DOHH2 (cell line): ENCODE results near the gene BICRA.

Experiments used
- H3F3A ChIP-seq: fragments of 200-600 bp; sonication (generic), shearing (Covaris generic); 2 replicates; pipeline ENCODE4 v1.6.0; 2016; ENCODE audit warnings: antibody characterized with exemption, mild to moderate bottlenecking; ENCODE audit not compliant: control insufficient read depth, insufficient read depth
- H3K27ac ChIP-seq: fragments of 200-600 bp; sonication (generic); 2 replicates; pipeline ENCODE4 v1.5.1; 2014; ENCODE audit warnings: low read depth, mild to moderate bottlenecking, low read length, moderate library complexity
- H3K27me3 ChIP-seq: fragments of 200-600 bp; sonication (generic); 2 replicates; pipeline ENCODE4 v1.6.1; 2014; ENCODE audit warnings: mild to moderate bottlenecking, low read length, mixed read lengths; ENCODE audit not compliant: control insufficient read depth
- H3K36me3 ChIP-seq: fragments of 200-600 bp; sonication (generic); 2 replicates; pipeline ENCODE4 v1.6.1; 2014; ENCODE audit warnings: mild to moderate bottlenecking, low read length, moderate library complexity, mixed read lengths; ENCODE audit not compliant: control insufficient read depth
- H3K4me1 ChIP-seq: fragments of 200-600 bp; sonication (generic); 2 replicates; pipeline ENCODE4 v1.6.1; 2014; ENCODE audit warnings: mild to moderate bottlenecking, low read length, mixed read lengths; ENCODE audit not compliant: control insufficient read depth
- H3K4me2 ChIP-seq: fragments of 200-600 bp; sonication (generic); 2 replicates; pipeline ENCODE4 v1.6.0; 2014; ENCODE audit warnings: mild to moderate bottlenecking, low read length, moderate library complexity
- H3K4me3 ChIP-seq: fragments of 200-600 bp; sonication (generic); 2 replicates; pipeline ENCODE4 v1.5.1; 2014; ENCODE audit warnings: mild to moderate bottlenecking, low read length, mixed read lengths
- H3K79me2 ChIP-seq: fragments of 200-600 bp; sonication (generic); 2 replicates; pipeline ENCODE4 v1.6.1; 2014; ENCODE audit warnings: mild to moderate bottlenecking, low read length, mixed read lengths; ENCODE audit not compliant: control insufficient read depth
- H3K9me2 ChIP-seq: fragments of 200-600 bp; sonication (generic); replicated peaks from 2 replicates; pipeline ENCODE4 v1.6.1; 2014; ENCODE audit warnings: mild to moderate bottlenecking, low read length, mixed read lengths; ENCODE audit not compliant: control insufficient read depth
- H3K9me3 ChIP-seq: fragments of 200-600 bp; sonication (generic); 2 replicates; pipeline ENCODE4 v1.6.1; 2014; ENCODE audit warnings: antibody characterized with exemption, low read length, mixed read lengths; ENCODE audit not compliant: control insufficient read depth, insufficient read depth
- H4K20me1 ChIP-seq: fragments of 200-600 bp; sonication (generic); 2 replicates; pipeline ENCODE4 v1.6.0; 2014; ENCODE audit warnings: low read depth, mild to moderate bottlenecking, antibody characterized with exemption, low read length, moderate library complexity; ENCODE audit not compliant: control insufficient read depth, insufficient read depth
- CTCF ChIP-seq: fragments of 200-600 bp; sonication (generic); IDR thresholded peaks from one replicate; pipeline ENCODE4 v1.5.1; 2014; ENCODE audit warnings: antibody characterized with exemption, mild to moderate bottlenecking, low read depth, low read length; ENCODE audit not compliant: poor library complexity, severe bottlenecking
- EZH2phosphoT487 ChIP-seq: fragments of 200-600 bp; sonication (generic); IDR thresholded peaks from 2 replicates; pipeline ENCODE4 v1.6.1; 2017; ENCODE audit warnings: borderline replicate concordance, mild to moderate bottlenecking, antibody characterized with exemption, low read length, moderate library complexity, mixed read lengths

The BICRA gene

GRCh38 chr19:47671499-47671898, 62.6 kb downstream of the BICRA start:
- no peaks in the 10 kb centered on the region for H4K20me1 ChIP-seq
- H3K4me1 ChIP-seq = no peaks in the 10 kb centered on the region
- no peak overlapping the region for H3K27ac ChIP-seq
- H3F3A ChIP-seq = no peaks in the 10 kb centered on the region
- no peaks in the 10 kb centered on the region; the same call in 1 of the 2 replicates for H3K36me3 ChIP-seq
- no peaks in the 10 kb centered on the region for H3K27me3 ChIP-seq
- no peaks in the 10 kb centered on the region for H3K9me3 ChIP-seq
- no peak overlapping the region for H3K4me2 ChIP-seq
- H3K9me2 ChIP-seq = no peaks in the 10 kb centered on the region
- no peak overlapping the region for H3K4me3 ChIP-seq
- H3K79me2 ChIP-seq = peaks cover 9% of the 10 kb centered on the region; the same call in 1 of the 2 replicates
- no peak for TF ChIP-seq EZH2phosphoT487
- no peak for TF ChIP-seq CTCF

- no peaks in the 10 kb centered on the region for H3K27me3 ChIP-seq
- H3K79me2 ChIP-seq = peaks cover 4% of the 10 kb centered on the region; the same call in 1 of the 2 replicates
- no peaks in the 10 kb centered on the region for H3K9me2 ChIP-seq
- no peaks in the 10 kb centered on the region for H3K4me1 ChIP-seq
- no peak overlapping the region for H3K27ac ChIP-seq
- no peak overlapping the region for H3K4me2 ChIP-seq
- TF ChIP-seq EZH2phosphoT487 = no peak
- TF ChIP-seq CTCF = no peak
- peaks cover 6% of the 10 kb centered on the region for H3K36me3 ChIP-seq
- H3K4me3 ChIP-seq = no peak overlapping the region
- no peaks in the 10 kb centered on the region for H3F3A ChIP-seq
- H4K20me1 ChIP-seq = no peaks in the 10 kb centered on the region
- no peaks in the 10 kb centered on the region for H3K9me3 ChIP-seq
Measured at GRCh38 chr19:47673426-47673825, 64.5 kb downstream of the BICRA start.

- no peaks in the 10 kb centered on the region for H3K27me3 ChIP-seq
- no peaks in the 10 kb centered on the region for H4K20me1 ChIP-seq
- no peak overlapping the region for H3K4me2 ChIP-seq
- no peaks in the 10 kb centered on the region for H3K9me3 ChIP-seq
- H3K4me3 ChIP-seq = no peak overlapping the region
- H3K27ac ChIP-seq = no peak overlapping the region
- TF ChIP-seq CTCF (no peak), EZH2phosphoT487 (no peak)
- 0 out of 2 replicates have a peak, but pooled peaks cover 4% of the 10 kb centered on the region for H3K79me2 ChIP-seq
- H3K9me2 ChIP-seq = no peaks in the 10 kb centered on the region
- H3F3A ChIP-seq = no peaks in the 10 kb centered on the region
- H3K36me3 ChIP-seq = peaks cover 6% of the 10 kb centered on the region
- no peaks in the 10 kb centered on the region for H3K4me1 ChIP-seq
Measured at GRCh38 chr19:47674548-47674947, 65.6 kb downstream of the BICRA start.

GRCh38 chr19:47675271-47675670, 66.3 kb downstream of the BICRA start:
- Histone ChIP-seq H3K27me3 (no peaks in the 10 kb centered on the region), H3K4me2 (no peak overlapping the region), H3K9me2 (no peaks in the 10 kb centered on the region), H3K27ac (no peak overlapping the region), H3K79me2 (no peaks in the 10 kb centered on the region), H3K4me1 (no peaks in the 10 kb centered on the region), H4K20me1 (no peaks in the 10 kb centered on the region), H3K36me3 (peaks cover 7% of the 10 kb centered on the region), H3K9me3 (no peaks in the 10 kb centered on the region), H3K4me3 (no peak overlapping the region), H3F3A (no peaks in the 10 kb centered on the region)
- no peak for TF ChIP-seq EZH2phosphoT487
- no peak for TF ChIP-seq CTCF
